GM10847 (cell line): ENCODE measurements around the gene CYP2R1.

Source experiments
- POLR2A ChIP-seq: IDR thresholded peaks from 2 replicates; pipeline ENCODE4 v1.6.1; 2011; ENCODE audit not compliant: insufficient read length; ENCODE audit errors: extremely low read depth

CYP2R1 gene

GRCh38 chr11:14858404-14858803 is 33.6 kb downstream of the CYP2R1 start:
- no peak for TF ChIP-seq POLR2A

GRCh38 chr11:14857621-14858020 is 34.4 kb downstream of the CYP2R1 start:
- no peak for TF ChIP-seq POLR2A

GRCh38 chr11:14855890-14856289 is 36.1 kb downstream of the CYP2R1 start:
- no peak for TF ChIP-seq POLR2A

GRCh38 chr11:14854057-14854456 is 38.0 kb downstream of the CYP2R1 start:
- TF ChIP-seq POLR2A = no peak

GRCh38 chr11:14852571-14853177 is 39.4 kb downstream of the CYP2R1 start:
- no peak for TF ChIP-seq POLR2A

- no peak for TF ChIP-seq POLR2A
These were observed 50.0 kb downstream of the CYP2R1 start for GRCh38 chr11:14842002-14842401.

GRCh38 chr11:14835496-14836492 is 56.2 kb downstream of the CYP2R1 start:
- no peak for TF ChIP-seq POLR2A
